ENCODE results near the gene TNS2.

GRCh38 chr12:53074283-53074998 lies 24.6 kb downstream of the TNS2 start:
- TF ChIP-seq CTCF (IDR thresholded peaks at IDR 0.05), result no peak
- no peak for TF ChIP-seq POLR2A (IDR thresholded peaks at IDR 0.05)
